HepG2 (cell line): ENCODE measurements around the gene FOXP3. TPM values are rescaled to one million over a fixed set of nuclear protein-coding genes. Genes with fewer than 3 reads are reported as not detected.

ENCODE experiments used
- ATAC-seq: fragments of 200-7000 bp; cut with Tn5 transposase; 3 replicates; pipeline ENCODE4 v1.9.1; 2020; ENCODE audit warnings: mild to moderate bottlenecking, moderate library complexity
- BruUV-seq: library from RNA; stranded (reverse); fragments of 400-500 nt; replicated peaks from 2 replicates; lab custom pipeline; 2021; lab: Mats Ljungman, UMichigan
- CTCF ChIA-PET: fragments of 300-600 bp; formaldehyde crosslinking; extraction: SDS; loops from one replicate; lab custom pipeline; 2021; ENCODE audit warnings: low total read pairs, inconsistent platforms, low intra/inter-chr PET ratio; lab: Yijun Ruan, JAX
- POLR2A ChIA-PET: fragments of 350-600 bp; sonication (Branson Sonifier 250); formaldehyde crosslinking; loops from one replicate; lab custom pipeline; 2020; ENCODE audit warnings: antibody characterized with exemption, inconsistent platforms; lab: Yijun Ruan, JAX
- DNase-seq: peaks from one replicate; pipeline ENCODE4 v3.0.0-alpha.2; 2015; ENCODE audit warnings: low spot score
- FAIRE-seq: peaks from 3 replicates; lab custom pipeline; 2011; peaks lifted over from hg19 to GRCh38; lab: Jason Lieb, UNC
- H2AFZ ChIP-seq: one replicate; pipeline ENCODE4 v1.6.1; 2011; ENCODE audit warnings: low read length, inconsistent platforms
- H3K27ac ChIP-seq: fragments of 300-600 bp; 3 replicates; pipeline ENCODE4 v1.8.0; 2011; ENCODE audit warnings: mixed run types, mild to moderate bottlenecking, mixed read lengths, low read length, inconsistent platforms; ENCODE audit not compliant: insufficient read depth; ENCODE audit errors: extremely low read length
- H3K27me3 ChIP-seq, 2 experiments: fragments of 200-600 bp in 1 of 2; 2 replicates in 1 of 2; 3 replicates in 1 of 2; pipeline versions ENCODE4 v1.6.0 to v1.8.0; 2011; ENCODE audit warnings: low read length in 2 of 2, mild to moderate bottlenecking in 2 of 2, moderate library complexity in 2 of 2, inconsistent platforms in 1 of 2; ENCODE audit not compliant: insufficient read depth in 2 of 2, control insufficient read depth in 1 of 2
- H3K36me3 ChIP-seq, 2 experiments: fragments of 200-600 bp in 1 of 2; replicated peaks in 1 of 2; 2 replicates in 1 of 2; 3 replicates in 1 of 2; pipeline versions ENCODE4 v1.5.1 to v1.8.0; 2011; ENCODE audit warnings: low read length in 2 of 2, inconsistent platforms in 1 of 2; ENCODE audit not compliant: insufficient read depth in 2 of 2, control insufficient read depth in 1 of 2
- H3K4me1 ChIP-seq: 2 replicates; pipeline ENCODE4 v1.5.1; 2012; ENCODE audit warnings: low read length, inconsistent platforms; ENCODE audit not compliant: insufficient read depth
- H3K4me2 ChIP-seq: 2 replicates; pipeline ENCODE4 v1.6.0; 2011; ENCODE audit warnings: low read depth, low read length, inconsistent platforms
- H3K4me3 ChIP-seq, 3 experiments: fragments of 200-600 bp in 1 of 3; sonication (generic), shearing (Covaris generic) in 1 of 3; replicated peaks in 1 of 3; 2 replicates each; pipeline ENCODE4 v1.5.1; 2011 to 2016; ENCODE audit warnings: low read length in 3 of 3, inconsistent platforms in 2 of 3, low read depth in 2 of 3, mild to moderate bottlenecking in 2 of 3, control low read depth in 1 of 3, mixed read lengths in 1 of 3; ENCODE audit not compliant: insufficient read depth in 1 of 3
- H3K79me2 ChIP-seq: one replicate; pipeline ENCODE4 v1.6.1; 2011; ENCODE audit warnings: low read length, inconsistent platforms; ENCODE audit not compliant: insufficient read depth
- H3K9ac ChIP-seq: 2 replicates; pipeline ENCODE4 v1.6.0; 2011; ENCODE audit warnings: mild to moderate bottlenecking, low read depth, low read length, inconsistent platforms; ENCODE audit not compliant: insufficient read depth
- H3K9me3 ChIP-seq: 2 replicates; pipeline ENCODE4 v1.5.1; 2012; ENCODE audit warnings: mild to moderate bottlenecking, low read length
- H4K20me1 ChIP-seq: 2 replicates; pipeline ENCODE4 v1.6.0; 2011; ENCODE audit warnings: inconsistent platforms, mild to moderate bottlenecking, low read length, moderate library complexity; ENCODE audit not compliant: insufficient read depth
- ADNP ChIP-seq: sonication (generic); formaldehyde crosslinking; IDR thresholded peaks from 2 replicates; pipeline ENCODE4 v1.4.0; 2020; ENCODE audit warnings: missing genetic modification reagents
- ATF7-NPFF ChIP-seq: sonication (generic); formaldehyde crosslinking; IDR thresholded peaks from 2 replicates; pipeline ENCODE4 v1.8.1; 2023; ENCODE audit warnings: mild to moderate bottlenecking, low read depth, missing genetic modification reagents, moderate library complexity
- ETV5 ChIP-seq: IDR thresholded peaks from 2 replicates; pipeline ENCODE4 v1.6.1; 2018; ENCODE audit warnings: missing biosample characterization, missing genetic modification reagents, inconsistent platforms, borderline replicate concordance
- NR3C1 ChIP-seq: sonication (generic); formaldehyde crosslinking; IDR thresholded peaks from 2 replicates; pipeline ENCODE4 v1.4.0; 2020; ENCODE audit warnings: missing genetic modification reagents
- TBL1XR1 ChIP-seq: fragments of 150-350 bp; IDR thresholded peaks from 2 replicates; pipeline ENCODE4 v1.6.1; 2014; ENCODE audit warnings: borderline replicate concordance, low read length; ENCODE audit not compliant: partially characterized antibody
- YEATS4 ChIP-seq: sonication (generic); formaldehyde crosslinking; IDR thresholded peaks from 2 replicates; pipeline ENCODE4 v1.4.0; 2020; ENCODE audit warnings: missing genetic modification reagents, borderline replicate concordance
- WGBS: methylation state at CpG from one replicate; pipeline ENCODE4 v1.1.6; 2017; ENCODE audit warnings: low lambda C conversion rate; 5-methylcytosine and 5-hydroxymethylcytosine counted together
- in situ Hi-C: cut with HindIII; loops from 2 replicates; pipeline ENCODE4 v1.10.0; 2017; ENCODE audit warnings: low pct_unique_long_range_greater_than_20kb; ENCODE audit not compliant: extremely low pct_ligation_motif_present
- intact Hi-C: fragments of 100-400 bp; cut with micrococcal nuclease; formaldehyde crosslinking; loops from one replicate; pipeline ENCODE4 v1.10.0; 2022; ENCODE audit not compliant: unreplicated experiment
- polyA plus RNA-seq, 8 experiments: library from polyadenylated mRNA; depleted of rRNA in 3 of 8; stranded (reverse) in 7 of 8; unstranded in 1 of 8; fragments of >200 nt; fragmentation: Illumina TruSeq in 4 of 8; extraction: Trizol in 4 of 8; gene quantifications; 2 replicates each; pipeline versions ENCODE4 v1.2.1 to v1.2.3, GENCODE V29; 2011 to 2016; ENCODE audit warnings: low read depth in 4 of 8, missing spikeins in 1 of 8, mixed read lengths in 1 of 8; ENCODE audit not compliant: insufficient read depth in 1 of 8
- total RNA-seq, 5 experiments: library from RNA; depleted of rRNA; stranded (reverse); fragments of >200 nt; fragmentation: Illumina TruSeq; extraction: Trizol; gene quantifications; 2 replicates each; pipeline ENCODE4 v1.2.3, GENCODE V29; 2016; ENCODE audit warnings: low read depth in 1 of 5
- TF ChIP-seq, protein P1 (sequence below): sonication (generic); formaldehyde crosslinking; IDR thresholded peaks from 2 replicates; pipeline ENCODE4 v1.4.0; 2020; ENCODE audit warnings: missing genetic modification reagents, mild to moderate bottlenecking, borderline replicate concordance
- TF ChIP-seq, protein P2 (sequence below): sonication (generic); formaldehyde crosslinking; IDR thresholded peaks from 2 replicates; pipeline ENCODE4 v1.5.1; 2020; ENCODE audit warnings: mild to moderate bottlenecking, moderate library complexity, missing genetic modification reagents

Gene FOXP3
- total and polyA plus RNA-seq, 2 of the 13 experiments (the other 11 are each of a cell fraction or from before 2014, with no cell fraction given): 0.04 TPM; not detected in 1

DNA sequence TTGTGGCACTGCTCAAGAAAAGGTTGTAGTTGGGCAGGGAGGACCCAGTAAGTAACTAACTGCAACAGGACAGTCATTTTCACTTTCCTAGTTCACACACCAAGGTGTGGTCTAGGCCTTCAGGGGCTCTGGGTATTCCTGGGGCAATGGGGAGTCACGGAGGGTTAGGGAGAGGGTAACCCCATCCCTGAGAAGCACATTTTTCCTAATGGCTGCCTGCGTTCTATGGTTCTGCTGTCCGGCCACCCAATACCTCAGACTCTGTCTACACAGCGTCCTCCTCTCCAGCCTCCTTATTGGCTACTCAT lies 4.1 kb upstream of the FOXP3 start:
- in situ Hi-C loops (no loop called here), intact Hi-C loops (loop anchor here (5.0 kb wide), 1 partner anchor 76 kb away; no protein-coding TSS in a partner anchor)
- no peak for ATAC-seq
- Histone ChIP-seq H3K27me3 (no peaks in the 10 kb centered on the region; a peak in 1 of 5 replicates), H3K36me3 (no peaks in the 10 kb centered on the region), H3K4me3 (peak overlapping the region; percentile 42 to 75 (median 55); a peak in 5 of 6 replicates), H4K20me1 (no peaks in the 10 kb centered on the region), H3K9me3 (no peaks in the 10 kb centered on the region), H3K79me2 (peaks cover 12% of the 10 kb centered on the region), H3K4me2 (peak overlapping the region; percentile 89), H3K27ac (peak overlapping the region; percentile 65), H3K9ac (peak overlapping the region; percentile 73), H2AFZ (peak overlapping the region; percentile 42), H3K4me1 (peaks cover 43% of the 10 kb centered on the region)
- BruUV-seq: TSS peak; percentile 97
- FAIRE-seq: no peak
- CTCF ChIA-PET: no interaction called here
- no peak for DNase-seq
- TF ChIP-seq, protein P1, sequence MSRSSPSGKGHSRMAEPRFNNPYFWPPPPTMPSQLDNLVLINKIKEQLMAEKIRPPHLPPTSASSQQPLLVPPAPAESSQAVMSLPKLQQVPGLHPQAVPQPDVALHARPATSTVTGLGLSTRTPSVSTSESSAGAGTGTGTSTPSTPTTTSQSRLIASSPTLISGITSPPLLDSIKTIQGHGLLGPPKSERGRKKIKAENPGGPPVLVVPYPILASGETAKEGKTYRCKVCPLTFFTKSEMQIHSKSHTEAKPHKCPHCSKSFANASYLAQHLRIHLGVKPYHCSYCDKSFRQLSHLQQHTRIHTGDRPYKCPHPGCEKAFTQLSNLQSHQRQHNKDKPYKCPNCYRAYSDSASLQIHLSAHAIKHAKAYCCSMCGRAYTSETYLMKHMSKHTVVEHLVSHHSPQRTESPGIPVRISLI (CRISPR knock-in tag): no peak
- TF ChIP-seq TBL1XR1 (no peak), ATF7-NPFF (CRISPR knock-in tag) (no peak), NR3C1 (CRISPR knock-in tag) (no peak), ETV5 (CRISPR knock-in tag) (no peak), ADNP (CRISPR knock-in tag) (no peak), YEATS4 (CRISPR knock-in tag) (no peak)
- TF ChIP-seq, protein P2, sequence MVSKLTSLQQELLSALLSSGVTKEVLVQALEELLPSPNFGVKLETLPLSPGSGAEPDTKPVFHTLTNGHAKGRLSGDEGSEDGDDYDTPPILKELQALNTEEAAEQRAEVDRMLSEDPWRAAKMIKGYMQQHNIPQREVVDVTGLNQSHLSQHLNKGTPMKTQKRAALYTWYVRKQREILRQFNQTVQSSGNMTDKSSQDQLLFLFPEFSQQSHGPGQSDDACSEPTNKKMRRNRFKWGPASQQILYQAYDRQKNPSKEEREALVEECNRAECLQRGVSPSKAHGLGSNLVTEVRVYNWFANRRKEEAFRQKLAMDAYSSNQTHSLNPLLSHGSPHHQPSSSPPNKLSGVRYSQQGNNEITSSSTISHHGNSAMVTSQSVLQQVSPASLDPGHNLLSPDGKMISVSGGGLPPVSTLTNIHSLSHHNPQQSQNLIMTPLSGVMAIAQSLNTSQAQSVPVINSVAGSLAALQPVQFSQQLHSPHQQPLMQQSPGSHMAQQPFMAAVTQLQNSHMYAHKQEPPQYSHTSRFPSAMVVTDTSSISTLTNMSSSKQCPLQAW (CRISPR knock-in tag): no peak
- WGBS: 8% methylated on average over 4 of the region's 4 CpGs
- POLR2A ChIA-PET: interaction anchor here (0.8 to 2.2 kb wide), 10 partner anchors 10 to 610 kb away, joined by 3 to 21 read pairs (median 5); partner anchors contain the start of gene CCDC22
